Tibial artery (tissue), 4 donors: ENCODE results near the gene GCGR.
A peak's percentile ranks its signal among the peaks of the same experiment; 100 is the strongest.

Experiments
- DNase-seq, 2 donors: peaks; one replicate each; pipeline ENCODE4 v3.0.0-alpha.2; 2019
- H3K27ac ChIP-seq, 2 donors: fragments of 200-600 bp; sonication (generic) in 1 of 2; 1 replicate in 1 of 2; 2 replicates in 1 of 2; pipeline ENCODE4 v1.5.1; 2018 to 2019; ENCODE audit warnings: mild to moderate bottlenecking in 1 of 2
- H3K27me3 ChIP-seq, 2 donors: fragments of 200-600 bp; sonication (generic) in 1 of 2; one replicate each; pipeline versions ENCODE4 v1.5.1 to v1.6.0; 2016 to 2019
- H3K36me3 ChIP-seq, 3 donors: fragments of 200-600 bp; sonication (generic) in 2 of 3; one replicate each; pipeline ENCODE4 v1.5.1; 2016 to 2019; ENCODE audit warnings: mild to moderate bottlenecking in 2 of 3
- H3K4me1 ChIP-seq, 4 donors: fragments of 200-600 bp; sonication (generic) in 2 of 4; 1 replicate in 3 of 4; 2 replicates in 1 of 4; pipeline ENCODE4 v1.5.1; 2016 to 2019
- H3K4me3 ChIP-seq, 2 donors: fragments of 200-600 bp; sonication (generic) in 1 of 2; 1 replicate in 1 of 2; 2 replicates in 1 of 2; pipeline ENCODE4 v1.5.1; 2018 to 2019; ENCODE audit warnings: mild to moderate bottlenecking in 2 of 2
- H3K9me3 ChIP-seq, 3 donors: fragments of 200-600 bp; sonication (generic) in 1 of 3; one replicate each; pipeline ENCODE4 v1.5.1; 2016 to 2019
- CTCF ChIP-seq, 2 experiments: fragments of 200-600 bp in 1 of 2; fragments of 450-650 bp in 1 of 2; IDR thresholded peaks; one replicate each; pipeline ENCODE4 v1.5.1; 2017 to 2019; ENCODE audit warnings: antibody characterized with exemption in 2 of 2, mild to moderate bottlenecking in 1 of 2, moderate library complexity in 1 of 2
- intact Hi-C: fragments of 100-400 bp; cut with DNase I; formaldehyde crosslinking; loops from one replicate; pipeline ENCODE4 v1.15.0; 2023; ENCODE audit warnings: low total_unique reads

The GCGR gene

GRCh38 chr17:81802048-81802758 is 1.7 kb upstream of the GCGR start:
- H3K27me3 ChIP-seq: peaks cover 0 to 71% of the 10 kb centered on the region in 2 donors
- H3K4me3 ChIP-seq: no peak overlapping the region
- intact Hi-C loops: no loop called here
- peaks cover 0 to 7% (median 0%) of the 10 kb centered on the region in 3 donors for H3K9me3 ChIP-seq
- no peak overlapping the region for H3K27ac ChIP-seq
- no peak for DNase-seq
- no peak for TF ChIP-seq CTCF (IDR thresholded peaks at IDR 0.05)
- H3K36me3 ChIP-seq: no peaks in the 10 kb centered on the region
- H3K4me1 ChIP-seq: peaks cover 0 to 22% (median 17%) of the 10 kb centered on the region in 4 donors

- H3K9me3 ChIP-seq: peaks cover 0 to 7% (median 0%) of the 10 kb centered on the region in 3 donors
- H3K4me1 ChIP-seq: peaks cover 0 to 22% (median 17%) of the 10 kb centered on the region in 4 donors
- DNase-seq: no peak
- no peak for TF ChIP-seq CTCF (IDR thresholded peaks at IDR 0.05)
- intact Hi-C loops: no loop called here
- no peaks in the 10 kb centered on the region for H3K36me3 ChIP-seq
- no peak overlapping the region for H3K27ac ChIP-seq
- peaks cover 0 to 79% of the 10 kb centered on the region in 2 donors for H3K27me3 ChIP-seq
- H3K4me3 ChIP-seq: no peak overlapping the region
These were observed 900 bp upstream of the GCGR start for GRCh38 chr17:81802856-81803643.

GRCh38 chr17:81804559-81805399 is 829 bp downstream of the GCGR start:
- no peak overlapping the region for H3K27ac ChIP-seq
- H3K36me3 ChIP-seq: no peaks in the 10 kb centered on the region
- TF ChIP-seq CTCF (IDR thresholded peaks at IDR 0.05): no peak
- H3K4me1 ChIP-seq: peaks cover 0 to 22% (median 17%) of the 10 kb centered on the region in 4 donors
- intact Hi-C loops: no loop called here
- no peak for DNase-seq
- H3K9me3 ChIP-seq: peaks cover 0 to 7% (median 0%) of the 10 kb centered on the region in 3 donors
- H3K27me3 ChIP-seq: peaks cover 0 to 91% of the 10 kb centered on the region in 2 donors
- peak overlapping the region in 1 of 2 donors; percentile 7 for H3K4me3 ChIP-seq

- Histone ChIP-seq H3K4me1 (peaks cover 0 to 22% (median 17%) of the 10 kb centered on the region in 4 donors), H3K36me3 (no peaks in the 10 kb centered on the region), H3K4me3 (no peak overlapping the region), H3K27me3 (peaks cover 0 to 94% of the 10 kb centered on the region in 2 donors), H3K27ac (no peak overlapping the region), H3K9me3 (no peaks in the 10 kb centered on the region)
- DNase-seq: no peak
- intact Hi-C loops: no loop called here
- no peak for TF ChIP-seq CTCF (IDR thresholded peaks at IDR 0.05)
These were observed 1.9 kb downstream of the GCGR start for GRCh38 chr17:81805707-81806460.
